IPS-11a (cell line): Measurements from ENCODE around the gene ANKRD35.
"Not testable (repeated sequence)": the region's sequence is repeated elsewhere in the genome, so short reads cannot be mapped to it uniquely, and the experiment has no call there.

Experiments used
- H3K4me3 ChIP-seq: one replicate; pipeline ENCODE4 v1.5.1; 2013; ENCODE audit warnings: low read depth, low read length, control low read depth

ANKRD35 gene, protein sequence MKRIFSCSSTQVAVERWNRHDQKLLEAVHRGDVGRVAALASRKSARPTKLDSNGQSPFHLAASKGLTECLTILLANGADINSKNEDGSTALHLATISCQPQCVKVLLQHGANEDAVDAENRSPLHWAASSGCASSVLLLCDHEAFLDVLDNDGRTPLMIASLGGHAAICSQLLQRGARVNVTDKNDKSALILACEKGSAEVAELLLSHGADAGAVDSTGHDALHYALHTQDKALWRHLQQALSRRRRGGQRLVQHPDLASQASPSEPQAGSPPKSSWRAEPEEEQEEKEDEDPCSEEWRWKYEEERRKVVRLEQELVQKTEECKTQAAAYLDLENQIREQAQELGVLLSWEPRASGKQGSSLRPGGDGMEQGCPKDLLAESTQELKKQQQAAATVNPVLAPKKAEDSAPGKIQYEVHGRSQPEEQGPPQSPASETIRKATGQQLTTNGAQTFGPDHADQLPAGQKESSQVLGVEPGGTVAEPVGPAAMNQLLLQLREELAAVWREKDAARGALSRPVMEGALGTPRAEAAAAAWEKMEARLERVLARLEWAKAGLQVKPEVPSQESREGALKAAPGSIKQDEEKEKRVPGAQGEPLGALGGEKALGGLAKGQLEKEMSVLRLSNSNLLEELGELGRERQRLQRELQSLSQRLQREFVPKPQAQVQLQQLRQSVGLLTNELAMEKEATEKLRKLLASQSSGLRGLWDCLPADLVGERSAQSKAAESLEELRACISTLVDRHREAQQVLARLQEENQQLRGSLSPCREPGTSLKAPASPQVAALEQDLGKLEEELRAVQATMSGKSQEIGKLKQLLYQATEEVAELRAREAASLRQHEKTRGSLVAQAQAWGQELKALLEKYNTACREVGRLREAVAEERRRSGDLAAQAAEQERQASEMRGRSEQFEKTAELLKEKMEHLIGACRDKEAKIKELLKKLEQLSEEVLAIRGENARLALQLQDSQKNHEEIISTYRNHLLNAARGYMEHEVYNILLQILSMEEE

DNA sequence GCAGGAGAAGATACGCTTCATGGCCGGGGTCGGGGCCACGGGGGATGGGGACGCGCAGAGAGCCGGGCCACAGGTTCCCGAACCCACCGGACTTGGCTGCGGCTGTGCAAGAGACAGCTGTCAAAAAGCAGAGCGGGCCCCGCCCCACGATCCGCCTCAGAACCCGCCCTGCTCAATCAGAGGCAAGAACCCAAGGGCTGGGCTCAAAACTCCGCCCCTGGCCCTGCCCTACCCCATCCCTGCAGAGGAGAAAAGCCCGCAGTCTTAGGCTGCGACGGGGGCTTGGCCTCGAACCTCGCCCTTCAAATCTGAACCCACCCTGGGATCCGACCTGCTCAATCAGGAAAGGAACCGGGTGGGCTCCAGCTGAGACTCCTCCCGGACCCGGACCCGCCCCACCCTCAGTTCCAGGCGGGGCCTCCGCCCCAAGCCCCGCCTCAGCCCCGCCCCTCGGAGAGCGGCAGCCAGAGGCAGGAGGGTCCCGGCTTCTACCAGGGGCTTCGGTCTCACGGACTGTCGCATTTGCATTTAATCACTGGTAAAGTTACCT, at the start of gene ANKRD35:
Gene ANKRD35, minus strand, starts transcription at position 129 of the 550 bp plus-strand sequence. Its CDS starts 108 bp downstream, at position 21.
- H3K4me3 ChIP-seq = peak within 1 kb of the TSS; percentile 55

DNA sequence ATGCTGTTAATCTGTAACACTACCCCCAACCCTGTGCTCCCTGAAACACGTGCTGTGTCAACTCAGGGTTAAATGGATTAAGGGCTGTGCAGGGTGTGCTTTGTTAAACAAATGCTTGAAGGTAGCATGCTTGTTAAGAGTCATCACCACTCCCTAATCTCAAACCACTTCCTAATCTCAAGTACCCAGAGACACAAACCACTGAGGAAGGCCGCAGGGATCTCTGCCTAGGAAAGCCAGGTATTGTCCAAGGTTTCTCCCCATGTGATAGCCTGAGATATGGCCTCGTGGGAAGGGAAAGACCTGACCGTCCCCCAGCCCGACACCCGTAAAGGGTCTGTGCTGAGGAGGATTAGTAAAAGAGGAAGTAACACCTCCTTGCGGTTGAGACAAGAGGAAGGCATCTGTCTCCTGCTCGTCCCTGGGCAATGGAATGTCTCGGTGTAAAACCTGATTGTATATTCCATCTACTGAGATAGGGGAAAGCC, 46.9 kb upstream of the ANKRD35 start:
- H3K4me3 ChIP-seq = not testable (repeated sequence)

DNA sequence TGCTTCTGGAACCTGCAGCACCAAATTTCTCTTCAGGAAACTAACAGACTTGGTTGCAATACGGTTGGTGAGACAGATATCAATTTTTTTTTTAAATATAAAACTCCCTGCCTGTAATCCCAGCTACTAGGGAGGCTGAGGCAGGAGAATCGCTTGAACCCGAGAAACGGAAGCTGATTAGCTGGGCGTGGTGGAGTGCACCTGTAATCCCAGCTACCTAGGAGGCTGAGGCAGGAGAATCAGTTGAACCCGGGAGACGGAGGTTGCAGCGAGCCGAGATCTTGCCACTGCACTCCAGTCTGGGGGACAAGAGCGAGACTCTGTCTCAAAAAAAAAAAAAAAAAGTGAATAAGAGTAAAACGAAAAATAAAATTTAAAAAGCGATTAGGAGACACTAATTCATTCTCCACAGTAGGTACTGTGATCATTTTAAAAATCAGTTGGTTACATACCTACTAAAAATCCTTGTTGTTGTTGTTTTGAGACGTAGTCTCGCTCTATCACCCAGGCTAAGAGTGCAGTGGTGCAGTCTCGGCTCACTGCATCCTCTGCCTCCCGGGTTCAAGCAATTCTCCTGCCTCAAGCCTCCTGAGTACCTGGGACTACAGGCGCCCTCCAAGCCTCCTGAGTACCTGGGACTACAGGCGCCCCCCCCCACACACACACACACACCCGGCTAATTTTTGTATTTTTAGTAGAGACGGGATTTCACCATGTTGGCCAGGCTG, 42.4 kb upstream of the ANKRD35 start:
- H3K4me3 ChIP-seq = peak overlapping the region; percentile 75

DNA sequence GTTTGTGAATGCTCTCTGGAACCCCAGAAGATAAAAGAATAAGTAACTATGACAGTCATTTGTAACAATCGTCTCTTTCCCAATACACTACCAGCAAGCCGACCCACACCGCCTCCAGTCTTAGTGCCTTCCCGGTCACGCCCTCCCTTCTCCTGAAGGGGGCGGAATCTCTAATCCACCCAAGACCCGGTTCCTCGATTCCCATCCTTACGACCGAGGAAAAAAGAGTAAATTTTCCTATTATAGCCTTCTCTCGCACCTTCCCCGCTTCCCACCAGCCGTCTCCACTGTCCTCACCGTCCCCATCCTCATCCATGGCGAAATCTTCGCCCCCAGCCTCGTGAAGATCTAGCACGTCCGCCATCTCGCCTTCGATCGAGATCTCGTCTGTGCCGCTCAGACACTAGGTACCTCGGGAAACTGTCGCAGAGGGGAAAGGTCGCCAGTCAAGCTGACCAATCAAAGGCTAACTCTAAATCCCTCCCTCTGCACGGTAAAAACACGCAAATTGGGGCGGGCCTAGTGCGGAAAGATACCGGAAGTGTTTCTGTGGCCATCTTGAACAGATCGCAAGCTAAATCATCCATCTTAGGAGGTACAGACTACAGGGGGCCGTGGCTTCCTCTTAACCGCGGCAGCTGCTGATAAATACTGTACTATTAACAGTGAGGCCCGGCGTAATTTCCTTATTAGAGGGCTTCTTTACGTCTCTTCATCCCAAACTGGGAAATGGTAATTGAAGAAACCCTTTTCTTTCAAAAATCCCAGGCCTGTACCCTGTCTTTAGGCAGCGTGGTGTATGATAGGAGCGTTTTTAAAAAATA, 41.6 kb upstream of the ANKRD35 start, which contains the start of gene RBM8A:
Gene RBM8A, minus strand, starts transcription at position 422 of the 824 bp plus-strand sequence. Its CDS starts 58 bp downstream, at position 364.
- peak within 1 kb of the TSS; percentile 75 for H3K4me3 ChIP-seq

DNA sequence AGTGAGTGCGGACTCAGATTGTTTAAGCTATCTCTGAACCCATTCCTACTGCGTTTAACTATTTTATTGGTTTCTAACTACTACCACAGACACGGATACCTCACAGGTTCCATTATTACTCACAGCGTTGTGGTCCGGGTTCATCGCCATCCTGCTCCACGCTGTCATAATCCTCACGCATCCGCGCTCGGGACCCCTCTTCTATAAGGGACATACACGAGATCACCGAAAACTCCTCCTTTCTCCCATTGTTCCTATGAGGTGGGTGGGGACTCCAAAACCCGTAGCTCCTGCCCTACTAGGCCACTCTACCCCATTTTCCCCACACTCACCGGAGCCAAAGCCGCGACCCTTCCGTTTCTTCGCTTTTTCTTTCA, 41.0 kb upstream of the ANKRD35 start:
- H3K4me3 ChIP-seq = peak overlapping the region; percentile 75

DNA sequence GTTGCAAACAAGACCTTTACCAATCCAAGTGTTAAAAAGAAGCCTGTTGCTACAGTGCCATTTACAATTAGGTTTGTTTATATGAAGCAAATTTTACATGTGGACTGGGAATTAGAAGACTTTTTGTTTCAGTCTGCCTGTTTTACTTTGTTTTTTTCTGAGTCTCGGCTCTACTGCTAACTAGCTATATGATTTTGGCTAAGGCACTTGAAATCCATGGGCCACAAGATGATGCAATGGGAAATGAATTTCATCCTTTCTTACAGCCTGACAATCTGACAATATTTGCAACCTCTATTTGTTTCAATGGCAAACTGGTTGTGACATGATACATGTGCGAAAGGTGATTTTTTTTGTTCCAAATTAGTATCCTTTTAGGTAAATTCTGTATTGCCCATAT, 36.6 kb upstream of the ANKRD35 start:
- no peak overlapping the region for H3K4me3 ChIP-seq

DNA sequence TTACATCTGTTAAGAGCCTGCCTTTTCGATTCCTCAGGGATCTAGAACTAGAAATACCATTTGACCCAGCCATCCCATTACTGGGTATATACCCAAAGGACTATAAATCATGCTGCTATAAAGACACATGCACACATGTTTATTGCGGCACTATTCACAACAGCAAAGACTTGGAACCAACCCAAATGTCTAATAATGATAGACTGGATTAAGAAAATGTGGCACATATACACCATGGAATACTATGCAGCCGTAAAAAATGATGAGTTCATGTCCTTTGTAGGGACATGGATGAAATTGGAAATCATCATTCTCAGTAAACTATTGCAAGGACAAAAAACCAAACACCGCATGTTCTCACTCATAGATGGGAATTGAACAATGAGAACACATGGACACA, 34.6 kb upstream of the ANKRD35 start:
- not testable (repeated sequence) for H3K4me3 ChIP-seq

DNA sequence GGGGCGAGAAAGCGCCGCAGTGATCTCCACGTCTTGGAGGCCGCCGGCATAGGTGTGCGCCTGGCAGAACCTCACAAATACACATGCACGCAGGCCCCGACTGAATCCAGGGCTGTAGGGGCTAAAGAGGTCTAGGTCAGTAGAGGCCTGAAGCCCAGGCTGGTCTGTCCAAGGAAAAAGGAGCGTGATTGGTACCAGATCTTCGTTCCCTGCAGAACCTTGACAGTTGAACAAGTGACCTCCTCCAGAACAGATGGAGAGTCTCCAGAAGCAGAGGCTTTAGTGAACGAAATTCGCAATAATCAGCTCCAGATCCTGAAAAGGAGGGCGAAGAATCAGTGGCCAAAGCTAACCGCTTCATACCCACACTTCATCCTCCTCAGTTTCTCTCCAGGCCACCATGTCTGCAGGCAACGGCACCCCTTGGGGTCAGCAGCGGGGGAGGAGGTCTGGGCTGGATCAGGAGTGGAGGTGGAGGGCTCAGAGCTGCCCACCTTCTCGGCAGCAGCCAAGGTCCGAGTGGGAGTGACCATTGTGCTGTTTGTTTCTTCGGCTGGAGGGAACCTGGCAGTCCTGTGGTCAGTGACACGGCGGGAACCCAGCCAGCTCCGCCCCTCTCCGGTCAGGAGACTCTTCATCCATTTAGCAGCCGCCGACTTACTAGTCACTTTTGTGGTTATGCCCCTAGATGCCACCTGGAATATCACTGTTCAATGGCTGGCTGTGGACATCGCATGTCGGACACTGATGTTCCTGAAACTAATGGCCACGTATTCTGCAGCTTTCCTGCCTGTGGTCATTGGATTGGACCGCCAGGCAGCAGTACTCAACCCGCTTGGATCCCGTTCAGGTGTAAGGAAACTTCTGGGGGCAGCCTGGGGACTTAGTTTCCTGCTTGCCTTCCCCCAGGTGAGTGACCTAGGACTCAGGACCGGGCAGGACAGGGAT, 33.6 kb upstream of the ANKRD35 start:
- peak overlapping the region; percentile 56 for H3K4me3 ChIP-seq

DNA sequence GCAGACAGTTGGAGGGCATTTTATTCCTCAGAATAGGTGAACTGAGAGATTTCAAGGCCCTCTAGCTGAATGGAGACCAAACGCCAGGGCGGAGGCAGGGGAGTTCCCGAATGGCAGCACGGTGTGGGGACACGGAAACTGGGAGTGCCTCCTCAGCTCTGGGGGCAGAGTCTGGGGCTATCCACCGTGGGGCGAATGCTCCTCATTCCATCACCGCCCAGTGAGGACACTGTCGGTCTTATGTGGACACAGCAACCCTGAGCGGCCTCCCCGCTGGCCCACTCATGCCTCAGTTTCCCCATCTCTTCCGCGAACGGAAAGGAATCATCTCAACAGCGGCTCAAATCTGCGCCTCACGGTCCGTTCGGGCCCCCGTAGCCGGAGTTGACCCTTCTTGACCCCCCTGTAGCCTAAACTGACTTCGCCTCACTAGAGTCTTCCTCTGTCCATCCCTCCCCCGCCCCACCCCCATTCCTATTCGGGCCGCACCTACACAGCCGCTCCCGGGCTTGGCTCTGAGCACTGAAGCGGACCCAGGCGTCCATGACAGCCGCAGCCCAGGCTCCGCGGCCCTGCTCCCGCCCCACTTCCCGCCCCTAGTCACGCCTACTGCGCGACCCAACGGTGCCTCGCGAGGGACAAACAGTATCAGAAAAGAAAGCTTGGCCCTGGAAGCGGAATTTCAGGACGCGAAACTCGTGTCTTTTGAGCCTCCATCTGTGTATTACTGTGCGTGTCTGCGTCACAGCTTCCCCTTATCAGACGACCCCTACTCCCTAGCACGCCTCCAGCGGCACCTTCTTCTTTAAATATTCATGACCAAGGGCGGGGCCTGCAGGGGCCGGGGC, 32.7 kb upstream of the ANKRD35 start, which contains the start of gene PEX11B:
Gene PEX11B, minus strand, starts transcription at position 574 of the 848 bp plus-strand sequence. Its CDS starts 29 bp downstream, at position 545.
- peak within 1 kb of the TSS; percentile 56 for H3K4me3 ChIP-seq

DNA sequence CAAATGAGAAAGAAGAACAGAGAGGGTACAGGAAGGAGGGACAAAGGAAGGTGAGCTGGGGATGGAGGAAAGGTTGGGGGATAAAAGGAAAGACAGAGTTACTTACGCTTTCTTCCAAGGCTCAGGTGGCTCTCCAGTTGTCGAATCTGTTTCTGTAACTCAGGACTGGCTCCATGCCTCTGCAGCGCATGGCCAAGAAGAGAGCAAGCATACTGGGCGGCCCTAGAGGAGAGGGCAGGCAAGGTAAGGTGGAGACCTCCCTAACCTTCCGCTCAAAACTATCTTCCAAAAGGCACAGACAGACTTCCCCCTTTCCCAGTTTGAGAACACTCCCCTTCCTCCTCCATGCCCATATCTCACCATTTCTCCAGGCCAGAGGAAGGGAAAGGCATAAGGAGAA, 31.9 kb upstream of the ANKRD35 start:
- peak overlapping the region; percentile 56 for H3K4me3 ChIP-seq

DNA sequence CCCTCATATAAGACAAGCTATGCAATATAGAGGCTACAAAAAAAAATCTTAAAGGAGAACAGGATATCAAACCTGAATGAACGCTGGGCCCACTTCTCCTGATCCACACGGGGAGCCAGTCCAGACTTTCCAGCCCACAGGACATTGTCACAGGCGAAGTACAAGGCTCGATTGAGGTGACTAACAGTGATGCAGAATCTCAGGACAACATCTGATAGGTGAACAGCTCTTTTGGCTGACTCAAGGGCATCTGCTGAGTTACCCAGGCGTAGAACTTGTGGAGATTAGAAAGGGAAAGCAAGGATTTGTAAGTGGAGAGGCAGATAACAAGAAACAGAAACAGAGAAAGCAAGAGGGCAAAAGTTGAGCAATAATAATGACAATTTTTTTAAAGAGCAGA, 31.1 kb upstream of the ANKRD35 start:
- H3K4me3 ChIP-seq = no peak overlapping the region

DNA sequence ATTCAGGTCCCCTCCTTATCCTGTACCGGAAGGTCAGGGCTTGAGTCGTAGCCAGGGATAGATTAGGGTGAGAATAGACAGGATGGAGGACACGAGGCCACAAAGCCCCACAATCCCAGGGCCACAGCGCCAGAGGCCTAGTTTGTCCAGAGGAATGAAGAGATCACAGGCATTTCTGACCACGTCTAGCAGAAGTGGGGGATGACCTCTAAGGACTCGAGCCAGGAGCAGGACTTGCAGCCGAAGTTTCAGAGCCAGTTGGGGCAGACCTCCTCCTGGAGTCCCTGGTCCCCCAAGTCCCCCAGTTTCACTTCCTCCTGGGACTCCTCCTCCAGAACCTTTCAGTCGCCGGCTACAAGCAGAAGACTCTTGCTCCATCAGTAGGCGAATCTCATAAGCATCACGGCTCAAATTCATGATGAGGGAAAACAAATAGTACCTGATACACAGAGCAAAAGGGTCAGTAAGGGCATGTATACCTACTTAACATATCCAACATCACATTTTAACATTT, 26.5 kb upstream of the ANKRD35 start:
- H3K4me3 ChIP-seq = no peak overlapping the region

DNA sequence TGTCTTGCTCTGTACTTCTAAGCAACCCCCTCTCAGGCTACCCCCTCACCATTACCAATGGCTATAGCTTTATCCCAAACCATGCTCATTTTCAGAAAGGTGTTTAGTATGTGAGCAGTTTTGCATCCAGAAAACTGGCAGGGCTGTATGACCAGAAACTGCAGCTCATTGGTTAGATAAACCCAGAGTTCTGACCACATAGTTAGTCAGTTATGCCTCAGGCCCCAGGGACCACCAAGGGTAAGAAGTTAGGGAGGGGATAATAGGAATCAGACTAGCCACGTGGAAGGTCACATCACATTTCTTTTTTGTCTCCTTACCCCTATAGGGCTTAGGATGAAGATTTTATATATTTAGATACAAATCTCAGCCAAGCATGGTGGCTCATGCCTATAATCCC, 23.0 kb upstream of the ANKRD35 start:
- H3K4me3 ChIP-seq = no peak overlapping the region

DNA sequence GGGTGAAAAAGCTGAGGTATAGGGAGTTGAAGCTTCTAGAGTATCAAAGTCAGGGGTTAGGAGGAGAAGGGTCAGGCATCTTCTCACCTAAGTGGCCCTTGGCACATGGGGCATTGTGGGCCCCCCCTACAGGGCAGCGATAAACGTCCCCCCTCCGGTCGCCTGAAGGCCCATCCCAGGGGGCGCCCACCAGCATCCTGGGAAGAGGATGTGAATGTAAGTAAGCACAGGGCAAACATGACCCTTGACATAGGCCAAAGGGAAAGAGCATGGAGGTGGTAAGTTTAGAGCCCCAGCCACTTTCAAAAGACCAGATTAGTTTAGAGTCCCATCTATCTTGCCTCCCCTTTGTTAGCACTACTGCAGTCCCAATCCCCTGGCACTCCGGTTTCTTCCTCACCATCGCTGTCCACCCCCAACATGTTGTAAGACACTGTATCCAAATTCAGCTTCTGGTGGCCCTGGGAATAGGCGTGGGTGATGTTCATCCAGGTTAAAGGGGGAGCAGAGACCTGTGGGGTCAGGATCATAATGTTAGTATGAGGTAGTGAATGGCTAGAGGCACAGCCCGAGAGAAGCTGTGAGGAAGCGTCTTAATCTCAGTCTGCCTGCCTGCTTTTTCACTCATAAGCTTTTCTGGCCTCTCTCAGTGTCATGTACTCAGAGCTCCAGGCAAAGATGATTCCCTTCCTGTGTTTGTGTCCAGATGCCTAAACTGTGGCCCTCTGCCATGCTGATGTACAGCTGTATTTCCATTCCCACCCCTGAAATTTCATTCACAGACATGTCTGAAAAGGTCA, 21.5 kb upstream of the ANKRD35 start:
- H3K4me3 ChIP-seq = no peak overlapping the region

DNA sequence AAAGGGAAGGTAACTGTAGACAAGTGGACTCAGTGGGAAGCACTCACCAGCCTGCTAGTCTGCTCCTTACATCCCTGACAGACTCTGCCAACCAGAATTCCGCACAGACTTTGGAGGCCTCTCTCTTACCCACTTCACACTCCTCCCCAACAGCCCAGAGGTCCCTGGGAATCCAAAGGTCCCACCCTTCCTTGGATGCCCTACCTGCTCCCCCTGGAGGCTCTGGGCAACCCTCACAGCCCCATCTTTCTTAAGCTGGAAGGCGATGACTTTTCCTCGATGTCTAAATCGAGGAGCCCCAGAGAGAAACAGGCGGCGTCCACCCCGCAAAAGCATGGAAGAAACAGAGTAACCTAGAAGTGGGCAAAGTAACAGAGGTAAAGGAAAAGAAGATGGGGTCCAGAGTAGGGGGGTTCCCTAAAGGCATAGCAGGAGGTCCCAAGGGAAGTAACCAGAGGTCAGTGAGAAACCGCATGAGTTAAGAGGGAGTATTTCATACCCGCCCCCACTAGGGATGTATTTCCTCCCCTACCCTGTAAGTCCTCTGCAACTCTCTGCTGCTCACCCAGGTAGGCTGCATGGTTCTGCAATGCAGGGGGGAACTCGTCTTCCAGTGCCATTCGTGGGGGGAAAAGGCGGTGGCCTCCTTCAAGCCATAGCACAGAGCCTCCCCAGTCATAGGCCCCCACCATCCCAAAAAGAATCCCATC, 15.8 kb upstream of the ANKRD35 start:
- H3K4me3 ChIP-seq = no peak overlapping the region

DNA sequence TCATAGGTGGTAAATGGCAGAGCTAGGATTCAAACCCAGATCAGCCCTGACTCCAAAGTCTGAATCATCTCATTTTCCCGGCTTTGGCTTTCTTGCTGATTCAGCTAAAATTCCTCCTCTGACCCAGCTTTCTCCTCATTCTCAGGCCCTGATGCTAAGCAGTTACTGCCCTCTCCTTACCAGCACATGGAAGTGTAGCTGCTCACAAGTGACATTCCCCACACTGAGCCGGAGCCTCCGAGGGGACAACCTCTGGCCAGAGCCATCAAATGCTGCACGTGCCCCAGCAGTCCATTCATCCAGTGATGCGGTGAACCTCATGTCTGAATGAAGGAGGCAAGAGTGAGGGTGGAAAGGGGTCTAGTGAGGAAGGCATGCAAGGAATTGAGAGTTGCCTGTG, 13.1 kb upstream of the ANKRD35 start:
- H3K4me3 ChIP-seq = no peak overlapping the region
